C4-2B (cell line): ENCODE results near the gene PRKCE.

ENCODE experiments used
- CTCF ChIP-seq: fragments of 450-650 bp; conservative IDR thresholded peaks from 2 replicates; pipeline ENCODE4 v1.5.1; 2017; ENCODE audit warnings: mild to moderate bottlenecking
- ZFX ChIP-seq: fragments of 450-650 bp; IDR thresholded peaks from 2 replicates; pipeline ENCODE4 v1.6.1; 2017

DNA sequence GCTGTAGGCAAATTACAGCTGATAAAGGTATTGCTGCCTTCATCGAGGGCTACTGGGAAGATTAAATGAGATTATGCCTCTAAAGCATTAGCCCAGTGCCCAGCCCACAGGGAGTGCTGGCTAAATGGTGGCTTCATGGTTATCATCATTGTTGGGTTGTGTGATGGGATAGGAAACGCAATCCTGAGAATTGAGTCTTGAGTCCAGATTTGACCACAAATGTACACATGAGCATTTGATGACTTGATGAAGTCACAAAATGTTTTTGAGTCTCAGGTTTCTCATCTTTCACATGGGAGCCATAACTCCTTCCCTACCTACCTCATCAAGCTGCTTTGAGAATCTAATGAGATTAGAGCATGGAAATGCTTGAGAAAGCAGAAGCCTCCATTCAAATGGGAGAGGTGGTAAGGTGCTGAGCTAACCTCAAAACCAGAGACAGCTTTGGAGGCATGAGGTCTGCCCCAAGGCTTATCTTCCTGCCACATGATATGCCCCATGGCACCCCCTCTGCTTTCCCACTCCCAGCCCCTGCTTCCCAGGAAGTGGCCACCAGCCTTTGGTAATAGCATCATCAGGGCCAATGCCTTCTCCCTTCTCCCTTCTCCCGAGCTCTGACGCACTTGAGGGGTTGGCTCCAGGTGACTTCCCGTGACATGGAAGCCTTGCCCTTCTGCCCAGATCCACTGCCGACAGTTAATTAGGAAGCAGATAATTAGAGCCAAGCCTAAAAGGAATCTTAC is 496.3 kb downstream of the PRKCE start:
- TF ChIP-seq CTCF = no peak
- no peak for TF ChIP-seq ZFX
